IPS-20b (cell line): ENCODE data around the gene C20orf144.
"Not testable (repeated sequence)": the region's sequence is repeated elsewhere in the genome, so short reads cannot be mapped to it uniquely, and the experiment has no call there.

Experiments used
- H3K27ac ChIP-seq: one replicate; pipeline ENCODE4 v1.5.1; 2013; ENCODE audit warnings: low read length
- H3K27me3 ChIP-seq: 2 replicates; pipeline ENCODE4 v1.6.1; 2013; ENCODE audit warnings: mild to moderate bottlenecking, low read length, inconsistent platforms; ENCODE audit not compliant: insufficient read depth
- H3K36me3 ChIP-seq: 2 replicates; pipeline ENCODE4 v1.6.1; 2013; ENCODE audit warnings: low read depth, mild to moderate bottlenecking, inconsistent platforms, low read length, moderate library complexity; ENCODE audit not compliant: insufficient read depth
- H3K4me1 ChIP-seq: 2 replicates; pipeline ENCODE4 v1.6.1; 2013; ENCODE audit warnings: mild to moderate bottlenecking, control low read depth, inconsistent platforms, low read length, moderate library complexity; ENCODE audit not compliant: insufficient read depth
- H3K4me3 ChIP-seq: 2 replicates; pipeline ENCODE4 v1.5.1; 2013; ENCODE audit warnings: mild to moderate bottlenecking, low read length, inconsistent platforms
- H3K9ac ChIP-seq: 2 replicates; pipeline ENCODE4 v1.6.1; 2013; ENCODE audit warnings: low read depth, mild to moderate bottlenecking, inconsistent platforms, low read length, moderate library complexity
- H3K9me3 ChIP-seq: 2 replicates; pipeline ENCODE4 v1.6.1; 2013; ENCODE audit warnings: mild to moderate bottlenecking, low read depth, low read length, inconsistent platforms; ENCODE audit not compliant: insufficient read depth

The C20orf144 gene

DNA sequence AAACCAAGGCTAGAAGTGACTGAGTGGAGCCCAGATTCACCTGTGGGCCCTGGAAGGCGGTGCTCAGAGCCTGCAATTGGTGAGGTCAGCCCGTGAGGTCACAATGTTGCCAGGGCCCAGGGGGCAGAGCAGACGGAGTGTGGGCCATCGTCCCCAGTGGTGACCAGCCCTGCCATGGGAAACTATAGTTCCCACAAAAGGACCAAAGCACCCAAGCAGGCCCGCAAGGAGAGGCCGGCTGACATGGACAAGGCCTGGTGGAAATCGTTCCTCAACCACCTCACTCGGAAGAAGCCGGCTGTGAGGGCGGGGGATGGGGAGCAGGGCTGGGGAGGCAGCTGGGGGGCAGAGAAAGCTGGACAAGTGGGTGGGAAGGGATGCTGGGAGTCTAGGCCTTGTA is at the start of gene C20orf144:
TSS of gene C20orf144 (plus strand) at position 156 of the 400 bp plus-strand sequence. CDS start at position 175, 19 bp downstream.
- Histone ChIP-seq H3K27me3 (peaks cover 11% of the 10 kb centered on the region; the same call in 1 of the 2 replicates), H3K27ac (no peak within 1 kb of the TSS), H3K4me3 (peak within 1 kb of the TSS; percentile 74; the same call in 1 of the 2 replicates), H3K36me3 (peaks cover 5% of the 10 kb centered on the region; the same call in 1 of the 2 replicates), H3K9me3 (no peaks in the 10 kb centered on the region), H3K4me1 (peaks cover 11% of the 10 kb centered on the region; the same call in 1 of the 2 replicates), H3K9ac (peak within 1 kb of the TSS; percentile 81; the same call in 1 of the 2 replicates)

DNA sequence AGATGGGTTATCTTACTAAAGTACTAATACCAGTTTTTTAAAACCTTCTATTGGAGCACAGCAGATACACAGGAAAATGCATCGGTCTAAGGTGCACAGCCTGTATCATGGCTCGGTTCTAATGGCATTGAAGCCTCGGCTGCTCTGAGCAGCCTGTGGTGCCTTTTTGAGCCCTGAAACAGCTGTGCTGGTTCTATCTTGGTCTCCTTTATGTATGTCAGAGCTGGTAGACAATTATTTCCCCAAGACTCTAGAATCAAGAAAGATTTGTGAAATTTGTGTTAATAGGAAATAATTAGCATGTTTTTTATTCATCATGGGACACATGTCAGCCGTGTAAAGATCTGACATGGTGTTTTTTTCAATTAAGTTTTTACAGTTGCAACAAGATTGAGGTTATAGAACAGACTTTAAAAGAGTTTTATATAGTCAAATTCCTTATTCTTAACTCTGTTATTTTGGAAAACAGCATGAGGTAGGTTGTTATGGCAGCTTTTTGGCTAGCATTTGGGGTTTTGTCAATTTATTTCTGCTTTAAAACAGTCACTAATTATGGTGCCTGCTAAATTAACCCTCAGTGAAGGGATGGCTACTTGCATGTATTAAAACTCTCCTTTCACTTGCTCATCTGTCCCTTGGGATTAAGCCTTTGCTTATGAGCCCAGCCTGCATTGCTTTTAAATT is 40.3 kb upstream of the C20orf144 start:
- no peaks in the 10 kb centered on the region for H3K27me3 ChIP-seq
- no peak overlapping the region for H3K4me3 ChIP-seq
- H3K9me3 ChIP-seq: no peaks in the 10 kb centered on the region
- no peak overlapping the region for H3K9ac ChIP-seq
- no peaks in the 10 kb centered on the region for H3K4me1 ChIP-seq
- H3K27ac ChIP-seq: no peak overlapping the region
- peaks cover 9% of the 10 kb centered on the region for H3K36me3 ChIP-seq

DNA sequence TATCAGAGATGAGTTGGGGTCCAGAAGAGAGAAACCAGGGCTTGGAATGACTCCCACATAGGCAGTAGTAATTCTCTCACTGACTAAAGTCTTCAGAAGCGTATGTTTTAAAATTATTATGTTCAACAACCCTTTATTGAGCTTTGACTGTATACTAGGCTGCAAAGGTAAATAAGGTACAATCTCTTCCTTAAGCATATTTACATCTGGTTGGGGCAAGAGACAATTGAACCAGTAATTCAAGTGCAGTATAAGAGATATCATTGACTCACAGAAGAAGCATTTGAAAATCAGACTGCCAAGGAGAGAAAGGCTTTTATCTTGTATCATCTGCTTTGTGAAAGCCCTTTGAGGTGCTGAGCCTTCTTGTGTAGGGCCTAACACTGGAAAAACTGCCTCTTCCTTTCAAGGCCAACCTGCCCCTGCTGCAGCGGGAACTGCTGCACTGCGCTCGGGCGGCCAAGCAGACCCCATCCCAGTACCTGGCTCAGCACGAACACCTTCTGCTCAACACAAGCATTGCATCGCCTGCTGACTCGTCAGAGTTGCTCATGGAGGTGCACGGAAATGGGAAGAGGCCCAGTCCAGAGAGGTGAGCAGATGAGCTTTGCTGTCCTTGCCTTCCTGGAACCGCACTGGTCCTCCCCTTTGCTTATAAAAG is 39.3 kb upstream of the C20orf144 start:
- Histone ChIP-seq H3K4me3 (no peak overlapping the region), H3K36me3 (peaks cover 10% of the 10 kb centered on the region), H3K27me3 (no peaks in the 10 kb centered on the region), H3K9ac (no peak overlapping the region), H3K4me1 (no peaks in the 10 kb centered on the region), H3K9me3 (no peaks in the 10 kb centered on the region), H3K27ac (no peak overlapping the region)

DNA sequence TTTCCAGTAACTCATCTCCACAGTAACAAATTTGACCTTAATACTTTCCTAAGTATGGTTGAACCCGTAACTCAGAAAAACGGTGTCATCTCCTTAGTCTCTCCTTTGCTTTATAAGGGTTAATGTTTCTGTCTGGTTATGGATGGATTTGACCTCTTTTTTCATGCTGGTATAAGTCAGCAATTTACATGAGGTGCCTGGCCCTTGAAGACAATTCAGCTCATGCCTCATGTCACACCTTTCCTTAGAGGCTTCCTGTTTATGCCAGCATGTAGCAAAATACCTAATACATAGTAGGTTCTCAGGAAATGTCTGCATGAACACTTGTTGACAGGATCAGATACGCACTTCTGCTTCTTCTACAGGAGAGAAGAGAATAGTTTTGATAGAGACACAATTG is 37.7 kb upstream of the C20orf144 start:
- no peak overlapping the region for H3K4me3 ChIP-seq
- H3K36me3 ChIP-seq: peaks cover 25% of the 10 kb centered on the region
- H3K9me3 ChIP-seq: no peaks in the 10 kb centered on the region
- H3K27ac ChIP-seq: no peak overlapping the region
- H3K4me1 ChIP-seq: no peaks in the 10 kb centered on the region
- H3K9ac ChIP-seq: no peak overlapping the region
- no peaks in the 10 kb centered on the region for H3K27me3 ChIP-seq

DNA sequence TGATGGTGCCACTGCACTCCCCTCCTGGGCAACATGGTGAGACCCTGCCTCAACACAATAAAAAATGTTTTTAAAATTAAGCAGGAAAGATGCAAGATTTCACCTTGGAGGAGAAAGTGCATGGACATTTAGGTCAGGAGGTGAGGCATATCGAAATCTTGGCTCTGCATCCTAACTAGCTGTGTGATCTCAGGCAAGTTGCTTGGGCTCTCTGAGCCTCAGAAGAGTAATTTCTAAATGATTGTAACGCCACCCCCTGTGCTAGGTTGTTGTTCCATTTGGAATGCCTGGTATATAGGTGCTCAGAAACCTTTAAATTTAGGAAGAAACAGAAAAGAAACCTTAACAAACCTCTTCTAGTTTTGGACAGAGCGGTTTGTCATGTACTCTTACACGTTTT is 35.9 kb upstream of the C20orf144 start:
- Histone ChIP-seq H3K27ac (no peak overlapping the region), H3K4me1 (no peaks in the 10 kb centered on the region), H3K36me3 (peaks cover 40% of the 10 kb centered on the region), H3K9me3 (no peaks in the 10 kb centered on the region), H3K9ac (no peak overlapping the region), H3K27me3 (no peaks in the 10 kb centered on the region), H3K4me3 (no peak overlapping the region)

DNA sequence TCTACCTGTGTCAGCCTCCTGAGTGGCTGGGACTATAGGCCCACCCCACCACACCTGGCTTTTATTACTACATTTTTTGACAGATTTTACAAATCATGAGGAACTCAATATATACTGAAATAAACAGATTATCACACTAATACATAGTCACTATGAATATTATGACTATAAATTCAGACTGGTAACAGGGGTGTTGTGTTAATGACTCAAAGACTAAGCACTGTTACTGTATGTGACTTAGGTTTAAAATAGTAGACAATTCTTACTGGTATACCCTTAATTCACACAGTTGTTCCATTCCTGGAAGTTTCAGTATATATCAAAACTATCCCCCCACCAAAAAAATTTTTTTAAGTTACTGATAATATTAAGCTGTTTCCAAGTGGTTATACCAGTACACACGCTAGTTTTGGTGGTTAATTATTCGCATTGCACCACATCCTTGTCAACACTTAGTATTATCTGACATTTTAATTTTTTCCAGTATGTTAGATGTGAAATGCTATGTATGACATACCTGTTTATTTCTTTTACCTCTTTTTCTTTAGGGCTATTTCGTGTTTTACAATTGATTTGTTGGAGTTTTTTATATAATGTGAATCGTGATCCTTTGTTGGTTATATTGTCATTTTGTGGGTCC is 34.4 kb upstream of the C20orf144 start:
- no peak overlapping the region for H3K9ac ChIP-seq
- no peaks in the 10 kb centered on the region for H3K4me1 ChIP-seq
- H3K27ac ChIP-seq: no peak overlapping the region
- H3K36me3 ChIP-seq: peaks cover 40% of the 10 kb centered on the region
- no peaks in the 10 kb centered on the region for H3K27me3 ChIP-seq
- H3K9me3 ChIP-seq: no peaks in the 10 kb centered on the region
- no peak overlapping the region for H3K4me3 ChIP-seq

DNA sequence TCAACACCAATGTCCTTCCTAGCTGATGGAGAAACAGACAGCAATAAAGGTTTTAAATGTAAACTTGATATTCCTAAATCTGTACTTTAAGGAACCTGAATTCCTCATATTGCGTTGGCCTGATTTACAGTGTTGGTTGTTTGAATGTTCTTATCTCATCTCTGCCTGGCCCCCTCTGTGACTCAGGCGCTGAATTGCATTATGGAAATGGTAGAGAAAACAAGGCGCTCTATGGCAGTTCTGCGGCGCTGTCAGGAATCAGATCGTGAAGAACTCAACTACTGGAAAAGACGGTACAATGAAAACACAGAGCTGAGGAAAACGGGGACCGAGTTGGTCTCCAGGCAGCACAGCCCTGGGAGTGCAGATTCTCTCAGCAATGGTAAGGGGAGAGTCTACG is 32.6 kb upstream of the C20orf144 start:
- H3K4me3 ChIP-seq: no peak overlapping the region
- no peaks in the 10 kb centered on the region for H3K9me3 ChIP-seq
- no peaks in the 10 kb centered on the region for H3K27me3 ChIP-seq
- H3K27ac ChIP-seq: no peak overlapping the region
- H3K36me3 ChIP-seq: peaks cover 31% of the 10 kb centered on the region
- H3K9ac ChIP-seq: no peak overlapping the region
- H3K4me1 ChIP-seq: no peaks in the 10 kb centered on the region

DNA sequence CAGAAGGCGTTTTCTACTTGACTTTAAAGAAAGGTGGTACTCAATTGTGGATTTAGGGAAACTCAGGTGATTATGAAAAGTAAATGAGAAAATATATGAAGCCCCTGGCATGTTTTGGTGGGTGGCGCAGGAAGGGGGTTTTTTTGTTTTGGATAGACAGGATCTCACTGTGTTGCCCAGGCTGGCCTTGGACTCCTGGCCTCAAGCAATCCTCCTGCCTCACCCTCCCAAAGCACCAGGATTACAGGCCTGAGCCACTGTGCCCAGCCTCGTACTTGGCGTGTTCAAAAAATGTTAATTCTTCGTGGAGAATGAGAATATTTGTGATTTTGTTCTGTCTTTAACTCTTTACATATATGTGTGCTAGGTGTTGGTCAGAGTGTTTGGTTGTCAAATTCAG is 32.1 kb upstream of the C20orf144 start:
- H3K9ac ChIP-seq: no peak overlapping the region
- peaks cover 31% of the 10 kb centered on the region for H3K36me3 ChIP-seq
- H3K27me3 ChIP-seq: no peaks in the 10 kb centered on the region
- H3K9me3 ChIP-seq: no peaks in the 10 kb centered on the region
- no peak overlapping the region for H3K27ac ChIP-seq
- no peak overlapping the region for H3K4me3 ChIP-seq
- no peaks in the 10 kb centered on the region for H3K4me1 ChIP-seq

DNA sequence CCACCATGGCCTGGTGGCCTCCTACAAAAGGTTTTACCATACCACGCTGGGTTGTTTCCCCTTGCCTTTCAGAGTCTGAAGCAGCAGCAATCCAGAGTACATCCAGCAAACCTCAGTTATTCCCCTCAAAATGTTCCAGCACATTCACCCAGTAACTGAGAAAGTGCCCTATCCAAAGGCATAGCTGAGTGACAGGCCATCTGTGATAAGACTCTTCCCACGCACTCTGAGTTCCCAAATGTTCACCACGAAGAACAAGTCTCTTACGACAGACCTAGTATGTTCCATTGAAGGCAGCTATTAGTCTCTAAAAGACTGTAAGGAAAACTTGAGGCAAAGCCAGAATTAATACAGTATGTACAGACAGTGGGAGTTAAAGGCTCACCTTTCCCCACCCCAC is 31.6 kb upstream of the C20orf144 start:
- no peak overlapping the region for H3K27ac ChIP-seq
- H3K4me1 ChIP-seq: no peaks in the 10 kb centered on the region
- no peak overlapping the region for H3K4me3 ChIP-seq
- no peaks in the 10 kb centered on the region for H3K9me3 ChIP-seq
- H3K9ac ChIP-seq: no peak overlapping the region
- no peaks in the 10 kb centered on the region for H3K27me3 ChIP-seq
- peaks cover 31% of the 10 kb centered on the region for H3K36me3 ChIP-seq

DNA sequence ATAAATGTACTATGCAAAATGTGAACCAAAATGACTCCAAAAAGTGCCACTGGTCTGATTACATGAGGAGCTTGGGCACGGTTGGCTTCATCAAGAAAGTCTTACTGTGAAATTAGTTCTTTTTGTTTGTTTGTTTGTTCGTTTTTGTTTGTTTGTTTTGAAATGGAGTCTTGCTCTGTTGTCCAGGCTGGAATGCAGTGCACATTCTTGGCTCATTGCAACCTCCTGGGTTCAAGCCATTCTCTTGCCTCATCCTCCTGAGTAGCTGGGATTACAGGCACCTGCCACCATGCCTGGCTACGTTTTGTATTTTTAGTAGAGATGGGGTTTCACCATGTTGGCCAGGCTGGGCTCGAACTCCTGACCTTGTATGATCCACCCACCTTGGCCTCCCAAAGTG is 30.2 kb upstream of the C20orf144 start:
- H3K4me3 ChIP-seq, H3K27ac ChIP-seq, H3K9me3 ChIP-seq, H3K27me3 ChIP-seq, H3K4me1 ChIP-seq, H3K9ac ChIP-seq: not testable (repeated sequence)
- H3K36me3 ChIP-seq: peaks cover 36% of the 10 kb centered on the region

DNA sequence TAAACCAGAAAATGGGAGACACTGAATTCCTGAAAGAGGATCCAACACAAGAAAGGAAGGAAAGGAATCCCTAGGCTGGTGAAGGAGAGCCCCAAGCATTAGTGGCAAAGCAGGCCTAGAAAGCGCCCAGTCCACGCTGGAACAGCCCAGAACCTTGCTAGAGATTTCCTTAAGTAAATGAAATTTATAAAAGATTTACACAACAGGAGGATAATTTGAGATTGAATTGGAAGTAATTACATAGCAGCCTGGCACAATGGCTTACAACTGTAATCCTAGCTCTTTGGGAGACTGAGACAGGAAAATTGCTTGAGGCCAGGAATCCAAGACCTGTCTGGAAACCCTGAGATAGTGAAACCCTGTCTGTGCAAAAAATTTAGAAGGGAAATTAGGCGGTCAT is 26.8 kb upstream of the C20orf144 start:
- H3K27me3 ChIP-seq: no peaks in the 10 kb centered on the region
- no peak overlapping the region for H3K27ac ChIP-seq
- no peak overlapping the region for H3K4me3 ChIP-seq
- H3K4me1 ChIP-seq: no peaks in the 10 kb centered on the region
- no peaks in the 10 kb centered on the region for H3K9me3 ChIP-seq
- peaks cover 26% of the 10 kb centered on the region for H3K36me3 ChIP-seq
- H3K9ac ChIP-seq: no peak overlapping the region

DNA sequence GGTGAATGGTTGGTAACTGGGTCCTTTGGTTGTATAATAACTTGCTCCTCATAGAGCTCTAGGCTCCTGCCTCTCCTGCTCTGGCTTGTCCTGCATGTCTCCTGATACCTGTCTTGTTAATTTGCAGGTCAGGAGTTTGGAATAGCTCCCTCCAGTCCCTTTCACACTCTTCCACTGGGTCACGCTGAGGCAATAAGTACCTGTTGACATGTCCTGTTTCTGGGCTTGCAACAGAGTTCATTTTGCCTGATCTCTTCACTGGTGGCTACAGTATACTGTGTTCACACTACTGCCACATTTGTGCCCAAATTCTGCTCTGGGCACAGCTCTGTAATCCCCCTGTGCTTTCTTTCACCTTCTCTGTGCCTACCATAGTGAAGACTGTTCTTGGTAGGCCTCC is 25.4 kb upstream of the C20orf144 start:
- H3K9me3 ChIP-seq: no peaks in the 10 kb centered on the region
- no peaks in the 10 kb centered on the region for H3K4me1 ChIP-seq
- H3K27ac ChIP-seq: no peak overlapping the region
- no peak overlapping the region for H3K9ac ChIP-seq
- no peak overlapping the region for H3K4me3 ChIP-seq
- H3K36me3 ChIP-seq: peaks cover 21% of the 10 kb centered on the region
- no peaks in the 10 kb centered on the region for H3K27me3 ChIP-seq
